ENCODE results near the gene NCOA6.
"Not testable (repeated sequence)": the region's sequence is repeated elsewhere in the genome, so short reads cannot be mapped to it uniquely, and the experiment has no call there.

The NCOA6 gene

GRCh38 chr20:34824806-34825529 lies 483 bp downstream of the NCOA6 start:
- DNase-seq: peak in 1 of 2 experiments; percentile 43

- DNase-seq: peak; percentile 55 to 68
Observed at GRCh38 chr20:34824452-34824805, 1.0 kb downstream of the NCOA6 start.

- no peak for DNase-seq
Observed at GRCh38 chr20:34824026-34824425, 1.4 kb downstream of the NCOA6 start.

- no peak for DNase-seq
Observed at GRCh38 chr20:34820805-34821578, 4.5 kb downstream of the NCOA6 start.

- no peak for DNase-seq
Observed at GRCh38 chr20:34817801-34818200, 7.7 kb downstream of the NCOA6 start.

- DNase-seq: no peak
Observed at GRCh38 chr20:34817072-34817471, 8.4 kb downstream of the NCOA6 start.

- no peak for DNase-seq
Observed at GRCh38 chr20:34815636-34816035, 9.8 kb downstream of the NCOA6 start.

GRCh38 chr20:34808583-34808982 lies 16.9 kb downstream of the NCOA6 start:
- no peak for DNase-seq

- DNase-seq: not testable (repeated sequence)
Observed at GRCh38 chr20:34807944-34808465, 17.4 kb downstream of the NCOA6 start.

- DNase-seq: no peak
Observed at GRCh38 chr20:34806255-34806654, 19.2 kb downstream of the NCOA6 start.

- DNase-seq: no peak
Observed at GRCh38 chr20:34798871-34799270, 26.6 kb downstream of the NCOA6 start.

GRCh38 chr20:34798328-34798727 lies 27.1 kb downstream of the NCOA6 start:
- no peak for DNase-seq

- DNase-seq: no peak
Observed at GRCh38 chr20:34797012-34797995, 28.1 kb downstream of the NCOA6 start.

- no peak for DNase-seq
Observed at GRCh38 chr20:34794006-34794585, 31.4 kb downstream of the NCOA6 start.

- DNase-seq: no peak
Observed at GRCh38 chr20:34792687-34793363, 32.6 kb downstream of the NCOA6 start.

- DNase-seq: no peak
Observed at GRCh38 chr20:34791289-34792020, 34.0 kb downstream of the NCOA6 start.

- DNase-seq: no peak
Observed at GRCh38 chr20:34781220-34781619, 44.2 kb downstream of the NCOA6 start.

GRCh38 chr20:34780291-34780690 lies 45.2 kb downstream of the NCOA6 start:
- DNase-seq: not testable (repeated sequence)

GRCh38 chr20:34776177-34776576 lies 49.3 kb downstream of the NCOA6 start:
- DNase-seq: no peak

- no peak for DNase-seq
Observed at GRCh38 chr20:34774886-34775285, 50.6 kb downstream of the NCOA6 start.

- no peak for DNase-seq
Observed at GRCh38 chr20:34774449-34774848, 51.0 kb downstream of the NCOA6 start.
